OCI-LY3 (cell line): Measurements from ENCODE around the gene SMCO2.

Source experiments
- EZH2phosphoT487 ChIP-seq: fragments of 200-600 bp; shearing (Covaris generic); IDR thresholded peaks from 2 replicates; pipeline ENCODE4 v1.6.1; 2018; ENCODE audit warnings: antibody characterized with exemption, mixed run types, low read depth
- TF ChIP-seq, protein P1 (sequence below): fragments of 200-600, 300-600 bp; sonication (generic); IDR thresholded peaks from 2 replicates; pipeline ENCODE4 v1.5.1; 2014; ENCODE audit warnings: antibody characterized with exemption, low read length, low read depth

DNA sequence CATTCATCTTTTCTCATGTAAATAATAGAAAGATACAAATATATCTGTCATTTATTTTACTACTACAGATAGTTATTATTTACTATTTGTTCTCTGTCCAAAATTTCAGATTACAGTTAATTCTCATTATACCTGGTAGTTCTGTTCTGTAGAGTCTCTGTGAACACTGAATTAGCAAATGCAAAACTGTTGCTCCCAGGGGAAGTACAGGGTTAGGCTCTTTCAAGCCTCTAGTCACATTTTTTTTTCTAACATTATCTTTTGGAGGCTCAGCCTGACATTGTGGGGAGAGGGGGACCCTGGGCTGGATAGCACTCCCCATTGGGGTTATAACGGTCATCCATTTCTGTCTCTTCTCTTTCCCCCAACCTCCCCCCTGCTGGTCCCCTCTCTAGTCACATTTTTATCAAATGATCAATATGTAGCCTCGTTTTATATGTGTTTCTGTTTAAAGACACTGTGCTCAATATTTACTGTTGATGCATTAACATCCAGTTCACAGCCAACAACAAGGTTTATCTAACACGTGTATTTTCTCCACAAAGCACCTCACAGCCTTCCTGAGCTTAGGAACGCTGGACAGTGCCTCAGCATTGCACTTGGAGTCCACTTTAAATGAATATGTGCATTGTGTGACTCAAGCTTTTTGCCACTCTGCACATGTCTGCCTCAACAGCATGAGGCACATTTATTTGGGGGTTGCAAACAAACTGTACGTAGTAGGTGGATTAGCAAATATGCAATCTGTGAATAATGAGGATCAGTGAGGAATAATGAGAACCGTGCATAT is 4.7 kb downstream of the SMCO2 start:
- TF ChIP-seq, protein P1, sequence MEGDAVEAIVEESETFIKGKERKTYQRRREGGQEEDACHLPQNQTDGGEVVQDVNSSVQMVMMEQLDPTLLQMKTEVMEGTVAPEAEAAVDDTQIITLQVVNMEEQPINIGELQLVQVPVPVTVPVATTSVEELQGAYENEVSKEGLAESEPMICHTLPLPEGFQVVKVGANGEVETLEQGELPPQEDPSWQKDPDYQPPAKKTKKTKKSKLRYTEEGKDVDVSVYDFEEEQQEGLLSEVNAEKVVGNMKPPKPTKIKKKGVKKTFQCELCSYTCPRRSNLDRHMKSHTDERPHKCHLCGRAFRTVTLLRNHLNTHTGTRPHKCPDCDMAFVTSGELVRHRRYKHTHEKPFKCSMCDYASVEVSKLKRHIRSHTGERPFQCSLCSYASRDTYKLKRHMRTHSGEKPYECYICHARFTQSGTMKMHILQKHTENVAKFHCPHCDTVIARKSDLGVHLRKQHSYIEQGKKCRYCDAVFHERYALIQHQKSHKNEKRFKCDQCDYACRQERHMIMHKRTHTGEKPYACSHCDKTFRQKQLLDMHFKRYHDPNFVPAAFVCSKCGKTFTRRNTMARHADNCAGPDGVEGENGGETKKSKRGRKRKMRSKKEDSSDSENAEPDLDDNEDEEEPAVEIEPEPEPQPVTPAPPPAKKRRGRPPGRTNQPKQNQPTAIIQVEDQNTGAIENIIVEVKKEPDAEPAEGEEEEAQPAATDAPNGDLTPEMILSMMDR = no peak
- TF ChIP-seq EZH2phosphoT487 = no peak
